ENCODE measurements around the gene DLGAP1. TPM values are rescaled to one million over a fixed set of nuclear protein-coding genes. Genes with fewer than 3 reads are reported as not detected.
A peak's percentile ranks its signal among the peaks of the same experiment; 100 is the strongest.

The DLGAP1 gene
- total RNA-seq, 1 donor from 2014 or later = 18.5 TPM

- Mint-ChIP-seq H3K4me3 (no peak overlapping the region), H3K27ac (peak overlapping the region; percentile 29), H3K9me3 (no peaks in the 10 kb centered on the region), H3K27me3 (ENCODE audit: insufficient read depth, low read depth) (no peaks in the 10 kb centered on the region), H3K4me1 (peaks cover 15% of the 10 kb centered on the region), H3K36me3 (no peaks in the 10 kb centered on the region)
- no peaks in the 10 kb centered on the region for H3K36me3 ChIP-seq
- no peak overlapping the region for H3K4me3 ChIP-seq
- H3K27me3 ChIP-seq = no peaks in the 10 kb centered on the region
- H3K4me1 ChIP-seq = peaks cover 31% of the 10 kb centered on the region
- no peak for TF ChIP-seq EZH2 (IDR thresholded peaks at IDR 0.05)
- no peak for TF ChIP-seq EZH2phosphoT487 (IDR thresholded peaks at IDR 0.05)
- TF ChIP-seq CTCF (IDR thresholded peaks at IDR 0.05) = no peak
- H3K4me2 ChIP-seq = no peak overlapping the region
- H3K79me2 ChIP-seq (ENCODE audit: low read depth) = no peaks in the 10 kb centered on the region
- H3K9ac ChIP-seq = no peak overlapping the region
- no peaks in the 10 kb centered on the region for H3K9me3 ChIP-seq (ENCODE audit: low read depth)
- no peaks in the 10 kb centered on the region for H4K20me1 ChIP-seq (ENCODE audit: low read depth)
- peaks cover 20% of the 10 kb centered on the region for H3F3A ChIP-seq (ENCODE audit: low read depth)
- H2AFZ ChIP-seq (replicated peaks) = no peak overlapping the region
- no peak overlapping the region for H3K27ac ChIP-seq
- no peak for DNase-seq (ENCODE audit: low spot score)
These were observed 524.7 kb downstream of the DLGAP1 start for GRCh38 chr18:3930126-3931012.

- no peaks in the 10 kb centered on the region for H3K9me3 ChIP-seq (ENCODE audit: low read depth)
- H3K4me1 Mint-ChIP-seq = no peaks in the 10 kb centered on the region
- DNase-seq (ENCODE audit: low spot score) = no peak
- no peak overlapping the region for H3K4me3 ChIP-seq
- TF ChIP-seq CTCF (IDR thresholded peaks at IDR 0.05) = no peak
- no peak for TF ChIP-seq EZH2 (IDR thresholded peaks at IDR 0.05)
- TF ChIP-seq EZH2phosphoT487 (IDR thresholded peaks at IDR 0.05) = no peak
- H3K27ac Mint-ChIP-seq = no peak overlapping the region
- H2AFZ ChIP-seq (replicated peaks) = no peak overlapping the region
- H3K4me3 Mint-ChIP-seq = no peak overlapping the region
- H3K36me3 ChIP-seq = no peaks in the 10 kb centered on the region
- no peaks in the 10 kb centered on the region for H3K79me2 ChIP-seq (ENCODE audit: low read depth)
- no peaks in the 10 kb centered on the region for H3K27me3 ChIP-seq
- no peaks in the 10 kb centered on the region for H3K4me1 ChIP-seq
- no peak overlapping the region for H3K27ac ChIP-seq
- no peaks in the 10 kb centered on the region for H3F3A ChIP-seq (ENCODE audit: low read depth)
- H3K4me2 ChIP-seq = no peak overlapping the region
- no peaks in the 10 kb centered on the region for H3K27me3 Mint-ChIP-seq (ENCODE audit: insufficient read depth, low read depth)
- H3K36me3 Mint-ChIP-seq = no peaks in the 10 kb centered on the region
- no peaks in the 10 kb centered on the region for H4K20me1 ChIP-seq (ENCODE audit: low read depth)
- H3K9ac ChIP-seq = no peak overlapping the region
- no peaks in the 10 kb centered on the region for H3K9me3 Mint-ChIP-seq
These were observed 530.7 kb downstream of the DLGAP1 start for GRCh38 chr18:3924455-3924854.

- Mint-ChIP-seq H3K4me1 (no peaks in the 10 kb centered on the region), H3K9me3 (no peaks in the 10 kb centered on the region), H3K36me3 (no peaks in the 10 kb centered on the region), H3K27ac (no peak overlapping the region), H3K27me3 (ENCODE audit: insufficient read depth, low read depth) (no peaks in the 10 kb centered on the region), H3K4me3 (no peak overlapping the region)
- TF ChIP-seq EZH2 (IDR thresholded peaks at IDR 0.05) (no peak), EZH2phosphoT487 (IDR thresholded peaks at IDR 0.05) (no peak), CTCF (IDR thresholded peaks at IDR 0.05) (no peak)
- Histone ChIP-seq H3F3A (ENCODE audit: low read depth) (no peaks in the 10 kb centered on the region), H3K9ac (no peak overlapping the region), H3K27me3 (no peaks in the 10 kb centered on the region), H3K79me2 (ENCODE audit: low read depth) (no peaks in the 10 kb centered on the region), H3K9me3 (ENCODE audit: low read depth) (no peaks in the 10 kb centered on the region), H3K36me3 (no peaks in the 10 kb centered on the region), H3K27ac (no peak overlapping the region), H2AFZ (replicated peaks) (no peak overlapping the region), H3K4me3 (no peak overlapping the region), H3K4me2 (no peak overlapping the region), H3K4me1 (no peaks in the 10 kb centered on the region), H4K20me1 (ENCODE audit: low read depth) (no peaks in the 10 kb centered on the region)
- no peak for DNase-seq (ENCODE audit: low spot score)
These were observed 531.4 kb downstream of the DLGAP1 start for GRCh38 chr18:3923750-3924149.
